ENCODE measurements around the gene AVPR2. TPM values are rescaled to one million over a fixed set of nuclear protein-coding genes. Genes with fewer than 3 reads are reported as not detected.

Gene AVPR2
- total RNA-seq = not detected in 2 replicates

DNA sequence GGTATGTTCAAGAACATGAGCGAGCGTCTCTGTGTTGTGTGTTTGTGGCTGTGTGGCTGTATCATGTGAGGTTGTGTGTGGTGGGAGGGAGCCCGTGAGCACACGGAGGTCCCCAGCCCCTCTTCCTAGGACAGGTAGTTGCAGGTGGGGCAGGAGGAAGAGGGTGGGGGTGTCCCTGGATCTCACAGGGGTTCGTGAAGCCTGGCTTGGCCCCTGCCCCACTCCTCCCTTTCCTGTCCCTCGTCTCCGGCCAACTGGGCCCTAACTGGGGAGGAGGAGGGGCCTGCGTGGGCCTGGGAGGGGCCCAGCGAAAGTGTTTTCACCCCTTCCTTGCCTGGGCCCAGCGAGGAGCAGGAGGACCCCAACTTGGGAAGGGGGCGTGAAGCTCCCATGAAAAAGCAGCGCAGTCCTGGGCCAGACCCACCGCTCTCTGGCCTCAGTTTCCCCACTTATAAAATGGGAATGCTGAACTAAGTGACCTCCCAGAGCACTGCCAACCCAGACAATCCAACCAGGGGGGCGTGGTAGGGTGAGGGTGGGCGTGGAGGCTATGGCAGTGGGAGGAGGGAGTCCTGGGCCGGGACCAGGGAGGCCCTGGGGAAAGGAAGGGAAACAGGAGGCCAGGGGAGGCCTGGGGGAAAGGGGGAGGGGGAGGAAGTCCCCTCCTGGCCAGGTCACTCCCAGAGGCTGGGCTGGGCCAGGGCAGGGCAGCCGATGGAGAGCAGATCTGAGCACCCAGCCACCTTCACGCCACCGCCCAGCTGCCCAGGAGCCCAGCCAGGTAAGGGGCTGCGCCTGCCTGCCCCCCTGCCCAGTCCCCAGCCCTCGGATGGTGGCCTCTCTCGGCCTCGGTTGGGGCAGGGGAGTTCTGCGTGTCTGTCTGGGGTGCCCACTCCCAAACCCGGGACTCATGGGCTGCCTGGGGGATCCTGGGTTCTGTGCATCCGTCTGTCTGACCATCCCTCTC is at the start of gene AVPR2:
Gene AVPR2, plus strand, starts transcription at position 683 of the 967 bp plus-strand sequence. CDS start 473 bp downstream, outside the sequence.

DNA sequence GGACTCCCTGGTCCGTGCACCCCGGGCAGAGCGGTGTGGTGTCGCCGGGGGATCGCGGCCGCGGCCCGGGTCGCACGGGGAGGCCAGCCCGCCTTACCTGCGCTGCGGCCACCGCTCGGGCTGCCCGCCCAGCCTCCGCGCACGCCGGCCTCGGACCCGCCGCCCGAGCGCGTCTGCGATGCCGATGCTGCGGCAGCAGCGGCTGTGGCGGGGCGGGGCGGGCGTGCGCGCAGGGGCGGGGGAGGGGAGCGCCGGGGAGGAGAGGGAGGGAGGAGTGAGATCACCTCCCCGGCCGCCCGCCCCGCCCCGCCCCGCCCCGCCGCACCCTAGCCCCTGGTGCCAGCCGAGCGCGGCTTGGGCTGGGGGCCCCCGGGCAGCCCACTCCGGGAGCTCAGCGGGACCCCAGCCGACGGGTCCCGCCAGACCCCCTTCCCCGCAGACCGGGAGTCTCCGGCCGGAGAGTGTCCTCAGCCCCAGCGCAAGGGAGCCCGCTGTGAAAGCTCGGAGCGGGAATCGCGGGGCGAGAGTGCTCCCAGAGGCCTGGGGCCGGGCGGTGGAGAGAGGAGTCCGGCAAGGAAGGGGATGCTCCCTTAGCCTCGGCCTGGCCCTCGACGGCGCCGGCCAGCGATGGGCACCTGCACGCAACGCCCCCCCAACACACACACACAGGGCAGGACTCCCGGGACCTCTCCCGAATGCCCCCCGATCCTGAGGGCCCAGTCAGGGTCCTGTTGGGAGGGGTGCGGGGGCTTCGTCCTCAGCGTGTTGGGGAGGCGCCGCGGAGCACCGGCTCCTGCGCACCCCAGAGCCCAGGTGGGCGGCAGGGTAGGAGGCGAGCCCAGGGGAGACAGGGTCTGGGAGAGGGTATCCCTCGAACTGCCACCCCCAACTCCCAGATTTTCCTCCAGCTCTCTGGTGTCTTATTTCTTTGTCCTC is 18.2 kb upstream of the AVPR2 start, which contains the start of gene L1CAM:
Gene L1CAM, minus strand, starts transcription at position 206 of the 936 bp plus-strand sequence. CDS start 10,337 bp downstream, outside the sequence.

DNA sequence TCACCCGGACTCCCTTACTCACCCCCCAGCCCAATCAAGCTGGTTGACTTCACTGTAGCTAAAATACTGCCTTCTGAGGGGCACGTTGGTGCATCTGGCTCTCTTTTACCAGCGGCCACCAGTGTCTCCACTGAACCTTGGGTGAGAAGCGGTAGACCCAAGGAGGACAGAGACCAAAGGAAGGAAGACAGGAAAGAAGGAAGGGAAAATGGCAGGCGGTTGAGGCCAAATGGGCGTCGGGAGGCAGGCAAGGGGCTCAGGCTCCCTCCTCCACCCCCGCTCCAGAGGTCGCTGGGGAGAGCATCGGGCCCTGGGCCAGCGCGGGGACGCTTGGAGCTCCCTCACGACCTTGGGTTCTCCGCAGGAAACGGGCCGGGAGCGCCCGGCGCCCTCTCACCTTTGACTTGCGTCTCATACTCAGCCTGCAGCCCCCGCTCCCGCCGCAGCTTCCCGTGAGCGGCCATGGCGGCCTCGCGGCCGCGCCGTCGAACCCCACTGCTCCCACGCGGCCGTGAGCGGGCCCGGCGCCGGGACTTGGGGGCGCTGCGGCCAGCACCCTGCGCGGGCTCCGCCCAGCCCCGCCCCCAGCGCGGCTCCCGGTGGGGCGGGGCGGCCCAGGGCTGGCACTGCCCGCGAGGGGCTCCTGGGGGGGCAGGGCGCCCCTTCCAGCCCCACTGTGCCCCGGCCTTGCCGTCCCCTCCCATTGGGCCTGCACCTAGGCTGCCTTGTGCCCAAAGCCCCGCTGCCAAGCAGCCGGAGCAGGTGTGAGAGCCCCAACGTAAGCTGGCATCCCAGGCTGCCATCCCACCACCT is 21.5 kb downstream of the AVPR2 start, which contains the start of gene ARHGAP4:
Gene ARHGAP4, minus strand, starts transcription at position 526 of the 813 bp plus-strand sequence. Its CDS starts 62 bp downstream, at position 464.

DNA sequence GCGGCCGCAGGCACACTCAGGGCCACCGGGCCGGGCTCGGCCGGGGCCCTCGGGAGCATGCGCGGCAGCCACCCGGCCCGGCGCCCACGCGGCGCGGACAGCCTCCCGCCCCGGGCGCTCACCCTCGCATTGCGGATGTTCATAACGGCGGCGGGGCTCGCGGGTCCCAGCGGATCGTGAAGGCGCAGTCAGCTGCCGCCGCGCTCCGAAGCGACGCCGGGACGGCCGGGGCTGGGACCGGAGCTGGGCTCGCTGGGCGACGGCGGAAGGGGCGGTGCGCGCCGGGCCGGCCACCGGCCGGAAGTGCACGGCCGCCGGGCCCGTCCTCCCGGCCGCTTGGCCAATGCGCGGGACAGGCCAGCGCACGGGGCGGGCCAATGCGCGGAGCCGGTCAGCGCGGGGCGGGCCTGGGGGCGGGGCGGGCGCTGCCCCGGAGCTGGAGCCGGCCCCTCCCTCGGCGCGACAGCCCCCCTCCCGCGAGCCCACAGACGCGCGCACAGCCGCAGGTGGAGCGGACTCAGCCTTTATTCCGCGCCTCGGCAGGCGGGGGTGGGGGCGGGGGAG is 30.4 kb downstream of the AVPR2 start, which contains the start of gene NAA10:
Gene NAA10, minus strand, starts transcription at position 276 of the 564 bp plus-strand sequence. Its CDS starts 133 bp downstream, at position 143.

DNA sequence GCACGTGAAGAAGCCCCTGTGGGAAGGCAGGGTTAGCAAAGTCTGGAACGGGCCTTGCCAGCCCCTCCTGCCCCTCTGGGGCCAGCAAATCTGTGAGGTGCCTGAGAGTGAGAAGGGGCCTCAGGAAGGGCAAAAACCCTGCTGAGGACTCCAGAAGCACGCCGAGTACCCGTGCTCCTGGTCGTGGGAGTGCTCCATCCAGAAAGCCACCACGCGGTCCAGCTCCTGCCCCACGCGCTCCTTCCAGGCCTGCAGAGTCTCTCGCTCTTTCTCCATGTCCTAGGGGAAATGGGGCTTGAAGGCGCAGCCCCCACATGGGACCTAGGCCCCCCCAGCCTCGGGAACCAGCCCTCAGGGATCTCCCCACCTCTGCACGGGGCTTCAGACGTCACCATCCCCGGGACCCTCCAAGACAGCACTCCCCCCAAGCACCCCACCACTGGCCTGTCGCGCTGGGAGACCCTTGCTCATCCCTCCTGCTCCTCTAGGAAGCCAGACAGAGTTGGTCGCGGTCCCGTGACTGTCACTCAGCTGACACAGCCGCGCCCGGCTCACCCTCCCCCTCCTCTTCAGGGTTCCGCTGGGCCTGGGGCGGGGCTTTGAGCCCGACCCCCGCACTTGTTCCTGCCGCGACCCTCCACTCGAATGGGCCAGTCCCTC is 39.8 kb downstream of the AVPR2 start, which contains the start of gene RENBP:
Gene RENBP, minus strand, starts transcription at position 504 of the 660 bp plus-strand sequence. Its CDS starts 33 bp downstream, at position 471.

Other genes starting within 250 kb of the AVPR2 start
- gene PNCK, start 230.9 kb upstream of the AVPR2 start, total RNA-seq = not detected in 2 replicates
- gene SLC6A8, start 216.7 kb upstream of the AVPR2 start, total RNA-seq = 9.6 and 12.8 TPM in 2 replicates
- gene BCAP31, start 180.3 kb upstream of the AVPR2 start, total RNA-seq = 237 and 249 TPM in 2 replicates
- 10.5 and 15.2 TPM in 2 replicates for gene ABCD1, start 179.8 kb upstream of the AVPR2 start, total RNA-seq
- 2.2 and 7.0 TPM in 2 replicates for gene PLXNB3, start 140.4 kb upstream of the AVPR2 start, total RNA-seq
- gene SRPK3, start 123.6 kb upstream of the AVPR2 start, total RNA-seq = not detected in 2 replicates
- gene IDH3G, start 110.3 kb upstream of the AVPR2 start, total RNA-seq = 32.9 and 35.0 TPM in 2 replicates
- gene SSR4, start 110.0 kb upstream of the AVPR2 start, total RNA-seq = 127 and 133 TPM in 2 replicates
- under 0.01 and 0.14 TPM in 2 replicates for gene PDZD4, start 74.1 kb upstream of the AVPR2 start, total RNA-seq
- 0.27 and 0.50 TPM in 2 replicates for gene L1CAM, start 18.5 kb upstream of the AVPR2 start, total RNA-seq
- gene ARHGAP4, start 21.6 kb downstream of the AVPR2 start, total RNA-seq = 10.5 and 35.1 TPM in 2 replicates
- 114 and 132 TPM in 2 replicates for gene NAA10, start 30.4 kb downstream of the AVPR2 start, total RNA-seq
- gene RENBP, start 40.0 kb downstream of the AVPR2 start, total RNA-seq = 2.3 and 3.1 TPM in 2 replicates
- 40.6 and 56.9 TPM in 2 replicates for gene HCFC1, start 67.1 kb downstream of the AVPR2 start, total RNA-seq
- 3.7 and 4.0 TPM in 2 replicates for gene TMEM187, start 68.1 kb downstream of the AVPR2 start, total RNA-seq
- gene IRAK1, start 115.2 kb downstream of the AVPR2 start, total RNA-seq = 72.7 and 88.6 TPM in 2 replicates
- 32.8 and 34.7 TPM in 2 replicates for gene MECP2, start 193.0 kb downstream of the AVPR2 start, total RNA-seq
- gene OPN1LW, start 239.6 kb downstream of the AVPR2 start, total RNA-seq = not detected in 2 replicates

Data from thoracic aorta endothelial cell (primary cell).